Measurements from ENCODE around the gene WT1.

Gene WT1

GRCh38 chr11:32396991-32397390 lies 38.3 kb downstream of the WT1 start:
- in situ Hi-C loops (cut with MboI; ENCODE audit: low pct_unique_long_range_greater_than_20kb, low sequenced_read_pairs, unreplicated experiment), result no loop called here
- no peak for TF ChIP-seq CTCF (IDR thresholded peaks at IDR 0.05; ENCODE audit: extremely low read depth, insufficient read depth, missing control alignments)
- no peak for DNase-seq (ENCODE audit: low spot score)

GRCh38 chr11:32396331-32396730 lies 39.0 kb downstream of the WT1 start:
- in situ Hi-C loops (cut with MboI; ENCODE audit: low pct_unique_long_range_greater_than_20kb, low sequenced_read_pairs, unreplicated experiment), result no loop called here
- no peak for DNase-seq (ENCODE audit: low spot score)
- no peak for TF ChIP-seq CTCF (IDR thresholded peaks at IDR 0.05; ENCODE audit: extremely low read depth, insufficient read depth, missing control alignments)

- in situ Hi-C loops (cut with MboI; ENCODE audit: low pct_unique_long_range_greater_than_20kb, low sequenced_read_pairs, unreplicated experiment), result no loop called here
- no peak for TF ChIP-seq CTCF (IDR thresholded peaks at IDR 0.05; ENCODE audit: extremely low read depth, insufficient read depth, missing control alignments)
- DNase-seq (ENCODE audit: low spot score), result no peak
Measured at GRCh38 chr11:32395127-32395526, 40.2 kb downstream of the WT1 start.

DNA sequence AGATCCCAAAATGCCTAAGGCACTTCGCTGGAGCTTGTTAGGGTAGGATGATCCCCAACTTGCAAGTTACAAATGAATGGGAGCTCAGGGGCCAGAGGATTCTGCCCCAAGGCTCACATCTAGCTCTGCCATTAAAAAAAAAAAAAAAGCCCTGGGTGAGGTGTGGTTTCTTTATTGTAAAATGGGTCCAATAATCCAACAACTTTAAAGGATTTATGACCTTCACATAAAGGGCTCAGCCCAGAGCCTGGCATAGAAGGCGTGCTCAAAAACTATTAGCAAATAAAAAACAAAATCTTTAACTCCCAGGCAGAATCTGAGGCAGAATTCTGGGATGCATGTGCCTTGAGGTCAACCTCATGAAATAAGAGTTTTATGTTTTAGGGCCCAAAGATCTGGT lies 42.5 kb downstream of the WT1 start:
- in situ Hi-C loops (cut with MboI; ENCODE audit: low pct_unique_long_range_greater_than_20kb, low sequenced_read_pairs, unreplicated experiment), result no loop called here
- TF ChIP-seq CTCF (IDR thresholded peaks at IDR 0.05; ENCODE audit: extremely low read depth, insufficient read depth, missing control alignments), result no peak
- no peak for DNase-seq (ENCODE audit: low spot score)

- no peak for TF ChIP-seq CTCF (IDR thresholded peaks at IDR 0.05; ENCODE audit: extremely low read depth, insufficient read depth, missing control alignments)
- in situ Hi-C loops (cut with MboI; ENCODE audit: low pct_unique_long_range_greater_than_20kb, low sequenced_read_pairs, unreplicated experiment), result no loop called here
- DNase-seq (ENCODE audit: low spot score), result no peak
Measured at GRCh38 chr11:32391956-32392553, 43.3 kb downstream of the WT1 start.

DNA sequence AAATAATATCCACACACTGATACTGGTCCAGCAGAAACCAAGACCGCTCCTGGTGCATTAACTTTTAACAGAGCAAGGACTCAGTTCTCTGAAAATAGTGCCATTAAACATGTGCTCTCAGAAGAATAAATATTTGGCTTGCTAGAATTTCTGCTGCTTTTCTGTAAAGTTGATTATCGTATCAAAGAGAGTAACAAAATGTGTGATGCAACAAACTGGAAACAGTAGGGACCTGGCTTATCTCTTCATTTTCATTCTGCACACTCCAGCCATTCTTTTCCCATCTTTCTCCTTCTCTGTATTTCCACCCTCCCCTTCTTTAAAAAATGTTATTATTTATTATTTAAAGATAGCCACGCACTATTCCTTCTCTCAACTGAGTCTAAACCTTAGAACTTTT lies 43.9 kb downstream of the WT1 start:
- in situ Hi-C loops (cut with MboI; ENCODE audit: low pct_unique_long_range_greater_than_20kb, low sequenced_read_pairs, unreplicated experiment), result no loop called here
- DNase-seq (ENCODE audit: low spot score), result no peak
- no peak for TF ChIP-seq CTCF (IDR thresholded peaks at IDR 0.05; ENCODE audit: extremely low read depth, insufficient read depth, missing control alignments)

- in situ Hi-C loops (cut with MboI; ENCODE audit: low pct_unique_long_range_greater_than_20kb, low sequenced_read_pairs, unreplicated experiment), result no loop called here
- no peak for TF ChIP-seq CTCF (IDR thresholded peaks at IDR 0.05; ENCODE audit: extremely low read depth, insufficient read depth, missing control alignments)
- DNase-seq (ENCODE audit: low spot score), result no peak
Measured at GRCh38 chr11:32390712-32391111, 44.6 kb downstream of the WT1 start.
